CD4-positive, alpha-beta memory T cell (primary cell): ENCODE data around the gene KLRC3. TPM values are rescaled to one million over a fixed set of nuclear protein-coding genes. Genes with fewer than 3 reads are reported as not detected.
"Not testable (repeated sequence)": the region's sequence is repeated elsewhere in the genome, so short reads cannot be mapped to it uniquely, and the experiment has no call there.

Experiments used
- CTCF ChIA-PET: fragments of 350-600 bp; sonication (Branson Sonifier 250); formaldehyde crosslinking; loops from one replicate; lab custom pipeline; 2021; ENCODE audit warnings: inconsistent platforms; ENCODE audit not compliant: partially characterized antibody; lab: Charles Lee
- POLR2A ChIA-PET: fragments of 350-600 bp; sonication (Branson Sonifier 250); formaldehyde crosslinking; loops from one replicate; lab custom pipeline; 2021; ENCODE audit not compliant: partially characterized antibody; lab: Charles Lee
- DNase-seq, 5 donors: peaks; one replicate each; pipeline versions ENCODE4 v3.0.0 to v3.0.0-alpha.2; 2020 to 2022; ENCODE audit warnings: mixed read lengths in 1 of 5
- H3K27ac ChIP-seq: one replicate; pipeline ENCODE4 v1.7.0; 2013; ENCODE audit warnings: low read depth, low read length
- H3K27me3 ChIP-seq: 2 replicates; pipeline ENCODE4 v1.7.0; 2013; ENCODE audit warnings: mild to moderate bottlenecking, low read length, moderate library complexity; ENCODE audit not compliant: insufficient read depth
- H3K36me3 ChIP-seq: 2 replicates; pipeline ENCODE4 v1.7.0; 2013; ENCODE audit warnings: mild to moderate bottlenecking, low read length, moderate library complexity; ENCODE audit not compliant: insufficient read depth
- H3K4me1 ChIP-seq: 2 replicates; pipeline ENCODE4 v1.7.0; 2013; ENCODE audit warnings: mild to moderate bottlenecking, low read length, moderate library complexity; ENCODE audit not compliant: insufficient read depth
- H3K4me3 ChIP-seq, 2 donors: one replicate each; pipeline ENCODE4 v1.7.0; 2013; ENCODE audit warnings: low read length in 2 of 2, mild to moderate bottlenecking in 1 of 2
- H3K9me3 ChIP-seq, 2 donors: one replicate each; pipeline ENCODE4 v1.7.0; 2013; ENCODE audit warnings: low read length in 2 of 2, control low read depth in 1 of 2; ENCODE audit not compliant: control insufficient read depth in 1 of 2
- H3K27ac Mint-ChIP-seq, 7 donors: one replicate each; pipeline ENCODE4 v1.8.0; 2020 to 2021; ENCODE audit warnings: mixed read lengths in 7 of 7, mild to moderate bottlenecking in 6 of 7, inconsistent platforms in 3 of 7, moderate library complexity in 3 of 7
- H3K27me3 Mint-ChIP-seq, 2 donors: one replicate each; pipeline ENCODE4 v1.8.0; 2020 to 2021; ENCODE audit warnings: mixed read lengths in 2 of 2
- H3K36me3 Mint-ChIP-seq, 2 donors: one replicate each; pipeline ENCODE4 v1.8.0; 2020 to 2021; ENCODE audit warnings: mixed read lengths in 2 of 2, inconsistent platforms in 1 of 2, mild to moderate bottlenecking in 1 of 2
- H3K4me1 Mint-ChIP-seq, 4 donors: one replicate each; pipeline ENCODE4 v1.8.0; 2020 to 2021; ENCODE audit warnings: mixed read lengths in 4 of 4, mild to moderate bottlenecking in 1 of 4
- H3K4me3 Mint-ChIP-seq, 8 donors: one replicate each; pipeline ENCODE4 v1.8.0; 2020 to 2021; ENCODE audit warnings: mixed read lengths in 8 of 8, mild to moderate bottlenecking in 7 of 8, moderate library complexity in 6 of 8, inconsistent platforms in 3 of 8
- H3K9me3 Mint-ChIP-seq, 8 donors: one replicate each; pipeline ENCODE4 v1.8.0; 2020 to 2021; ENCODE audit warnings: mixed read lengths in 8 of 8, mild to moderate bottlenecking in 5 of 8, inconsistent platforms in 3 of 8, moderate library complexity in 1 of 8
- intact Hi-C: fragments of 100-400 bp; cut with micrococcal nuclease; formaldehyde crosslinking; loops from one replicate; pipeline ENCODE4 v1.15.1; 2023
- polyA plus RNA-seq, 2 donors: library from polyadenylated mRNA; unstranded; fragments of 300-500 nt; fragmentation: Illumina TruSeq; gene quantifications; one replicate each; pipeline ENCODE4 v1.2.3, GENCODE V29; 2021
- total RNA-seq, 2 experiments: library from RNA; stranded (reverse); gene quantifications; one replicate each; pipeline ENCODE4 v1.2.3, GENCODE V29; 2021

Gene KLRC3
- total and polyA plus RNA-seq, 4 experiments from 2014 or later, result not detected

GRCh38 chr12:10368206-10369171, 51.9 kb downstream of the KLRC3 start:
- peaks cover 16% of the 10 kb centered on the region for H3K4me1 ChIP-seq
- H3K27me3 ChIP-seq, result no peaks in the 10 kb centered on the region
- no peaks in the 10 kb centered on the region for H3K36me3 ChIP-seq
- no peak for DNase-seq
- H3K4me3 Mint-ChIP-seq, result peak overlapping the region in 1 of 8 donors; percentile 53
- no peak overlapping the region for H3K27ac Mint-ChIP-seq
- H3K9me3 Mint-ChIP-seq, result peaks cover 0 to 5% (median 0%) of the 10 kb centered on the region in 8 donors
- no peaks in the 10 kb centered on the region for H3K9me3 ChIP-seq
- peaks cover 0 to 5% (median 4%) of the 10 kb centered on the region in 4 donors for H3K4me1 Mint-ChIP-seq
- intact Hi-C loops, result no loop called here
- peaks cover 2 to 7% of the 10 kb centered on the region in 2 donors for H3K27me3 Mint-ChIP-seq
- no peaks in the 10 kb centered on the region for H3K36me3 Mint-ChIP-seq
- H3K27ac ChIP-seq, result no peak overlapping the region
- H3K4me3 ChIP-seq, result no peak overlapping the region
- ChIA-PET CTCF (no interaction called here), POLR2A (no interaction called here)

- H3K4me3 ChIP-seq, H3K9me3 ChIP-seq, H3K27ac ChIP-seq, CTCF ChIA-PET, H3K36me3 Mint-ChIP-seq, H3K36me3 ChIP-seq, POLR2A ChIA-PET, intact Hi-C loops, H3K9me3 Mint-ChIP-seq, H3K27ac Mint-ChIP-seq, H3K27me3 ChIP-seq, H3K4me1 Mint-ChIP-seq, DNase-seq, H3K27me3 Mint-ChIP-seq: not testable (repeated sequence)
- H3K4me1 ChIP-seq, result peaks cover 16% of the 10 kb centered on the region
- H3K4me3 Mint-ChIP-seq, result peak overlapping the region in 1 of 8 donors; percentile 53
These were observed 52.7 kb downstream of the KLRC3 start for GRCh38 chr12:10367714-10368113.

GRCh38 chr12:10366875-10367274, 53.5 kb downstream of the KLRC3 start:
- Histone ChIP-seq H3K4me3 (no peak overlapping the region), H3K27ac (no peak overlapping the region), H3K36me3 (no peaks in the 10 kb centered on the region), H3K4me1 (peaks cover 16% of the 10 kb centered on the region), H3K27me3 (no peaks in the 10 kb centered on the region), H3K9me3 (no peaks in the 10 kb centered on the region)
- no peak for DNase-seq
- intact Hi-C loops, result no loop called here
- CTCF ChIA-PET, result interaction anchor here (1.2 kb wide), 3 partner anchors 131 to 212 kb away, joined by 3 to 4 read pairs (median 3); no protein-coding TSS in a partner anchor
- Mint-ChIP-seq H3K27ac (no peak overlapping the region), H3K27me3 (peaks cover 2 to 5% of the 10 kb centered on the region in 2 donors), H3K9me3 (peaks cover 0 to 5% (median 0%) of the 10 kb centered on the region in 8 donors), H3K4me1 (peaks cover 0 to 6% (median 4%) of the 10 kb centered on the region in 4 donors), H3K4me3 (no peak overlapping the region), H3K36me3 (no peaks in the 10 kb centered on the region)
- POLR2A ChIA-PET, result interaction anchor here (1.3 kb wide), 1 partner anchor 246 kb away, joined by 4 read pairs; the partner anchor contains the start of gene MAGOHB

- peaks cover 0 to 5% (median 0%) of the 10 kb centered on the region in 8 donors for H3K9me3 Mint-ChIP-seq
- DNase-seq, result no peak
- Histone ChIP-seq H3K27me3 (no peaks in the 10 kb centered on the region), H3K36me3 (no peaks in the 10 kb centered on the region), H3K4me1 (peaks cover 16% of the 10 kb centered on the region), H3K4me3 (peak overlapping the region; percentile 77 to 95), H3K9me3 (no peaks in the 10 kb centered on the region), H3K27ac (peak overlapping the region; percentile 49)
- peaks cover 0 to 6% (median 4%) of the 10 kb centered on the region in 4 donors for H3K4me1 Mint-ChIP-seq
- intact Hi-C loops, result loop anchor here (1.0 to 2.0 kb wide), 2 partner anchors 153 to 247 kb away; partner anchors contain the start of genes GABARAPL1 and MAGOHB
- H3K27ac Mint-ChIP-seq, result no peak overlapping the region
- H3K4me3 Mint-ChIP-seq, result no peak overlapping the region
- H3K27me3 Mint-ChIP-seq, result peaks cover 2 to 4% of the 10 kb centered on the region in 2 donors
- no peaks in the 10 kb centered on the region for H3K36me3 Mint-ChIP-seq
- POLR2A ChIA-PET, result interaction anchor here (0.8 to 3.2 kb wide), 8 partner anchors 10 to 805 kb away, joined by 3 to 16 read pairs (median 4); partner anchors contain the start of genes GABARAPL1, MAGOHB and SMIM10L1
- CTCF ChIA-PET, result interaction anchor here (1.2 to 2.3 kb wide), 6 partner anchors 130 to 384 kb away, joined by 3 to 7 read pairs (median 4); partner anchors contain the start of gene GABARAPL1
These were observed 54.5 kb downstream of the KLRC3 start for GRCh38 chr12:10365696-10366405.

DNA sequence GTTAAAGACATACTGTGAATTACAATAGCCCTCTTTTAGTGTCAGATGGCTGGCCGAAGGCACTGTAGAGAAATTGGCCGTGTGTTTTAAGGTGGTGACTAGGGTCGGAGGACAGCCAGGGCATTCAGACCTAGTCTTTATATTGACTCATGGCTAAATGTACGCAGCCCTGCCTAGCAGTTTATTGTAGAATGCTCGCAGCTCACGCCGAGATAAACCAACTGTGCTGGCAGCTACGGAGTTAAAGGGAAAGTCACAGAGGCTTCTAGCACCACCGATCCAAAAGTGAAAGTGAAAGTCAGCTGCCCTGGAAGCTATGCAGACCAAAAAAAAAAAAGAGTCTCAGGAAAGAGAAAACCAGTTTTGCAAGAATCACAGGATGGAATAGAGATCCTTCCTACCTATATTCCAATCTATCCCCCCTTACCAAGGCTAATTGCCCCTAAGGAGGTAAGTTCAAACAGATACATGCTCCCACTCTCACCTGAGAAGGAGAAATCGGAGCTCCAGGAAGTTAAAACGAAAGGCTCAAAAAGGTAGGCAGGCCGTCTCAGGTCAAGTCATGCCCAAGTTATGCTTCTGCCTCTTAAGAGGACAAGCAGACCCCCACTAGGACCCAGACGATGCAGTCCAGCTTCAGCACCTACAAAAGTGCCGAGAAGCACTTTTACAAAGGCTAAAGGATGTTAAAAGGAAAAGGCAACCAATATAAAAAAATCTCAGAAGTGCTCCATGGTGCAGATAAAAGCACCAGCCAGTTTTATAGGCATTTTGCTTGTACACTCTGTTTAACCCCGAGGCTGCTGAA, 55.4 kb downstream of the KLRC3 start:
- Mint-ChIP-seq H3K36me3 (no peaks in the 10 kb centered on the region), H3K4me3 (no peak overlapping the region), H3K9me3 (peaks cover 0 to 5% (median 0%) of the 10 kb centered on the region in 8 donors), H3K27me3 (peaks cover 2 to 4% of the 10 kb centered on the region in 2 donors), H3K4me1 (peaks cover 1 to 7% (median 5%) of the 10 kb centered on the region in 4 donors), H3K27ac (no peak overlapping the region)
- ChIA-PET CTCF (interaction anchor here (1.4 to 2.3 kb wide), 4 partner anchors 150 to 385 kb away, joined by 3 to 7 read pairs (median 4); partner anchors contain the start of gene GABARAPL1), POLR2A (interaction anchor here (0.8 to 3.2 kb wide), 9 partner anchors 11 to 1181 kb away, joined by 3 to 16 read pairs (median 3); partner anchors contain the start of genes GABARAPL1, MAGOHB and SMIM10L1)
- H3K27me3 ChIP-seq, result no peaks in the 10 kb centered on the region
- intact Hi-C loops, result loop anchor here (1.0 to 2.0 kb wide), 2 partner anchors 152 to 248 kb away; partner anchors contain the start of genes GABARAPL1 and MAGOHB
- peak overlapping the region; percentile 77 to 95 for H3K4me3 ChIP-seq
- H3K36me3 ChIP-seq, result no peaks in the 10 kb centered on the region
- H3K4me1 ChIP-seq, result peaks cover 16% of the 10 kb centered on the region
- H3K27ac ChIP-seq, result peak overlapping the region; percentile 49
- DNase-seq, result peak; percentile 71 to 81 (median 76)
- H3K9me3 ChIP-seq, result no peaks in the 10 kb centered on the region
